ENCODE results near the gene LPAR4. TPM values are rescaled to one million over a fixed set of nuclear protein-coding genes. Genes with fewer than 3 reads are reported as not detected.
"Not testable (repeated sequence)": the region's sequence is repeated elsewhere in the genome, so short reads cannot be mapped to it uniquely, and the experiment has no call there.

Gene LPAR4
- polyA plus RNA-seq, 1 donor (not counting 4 experiments of a cell fraction or from before 2014, with no cell fraction given), result not detected

DNA sequence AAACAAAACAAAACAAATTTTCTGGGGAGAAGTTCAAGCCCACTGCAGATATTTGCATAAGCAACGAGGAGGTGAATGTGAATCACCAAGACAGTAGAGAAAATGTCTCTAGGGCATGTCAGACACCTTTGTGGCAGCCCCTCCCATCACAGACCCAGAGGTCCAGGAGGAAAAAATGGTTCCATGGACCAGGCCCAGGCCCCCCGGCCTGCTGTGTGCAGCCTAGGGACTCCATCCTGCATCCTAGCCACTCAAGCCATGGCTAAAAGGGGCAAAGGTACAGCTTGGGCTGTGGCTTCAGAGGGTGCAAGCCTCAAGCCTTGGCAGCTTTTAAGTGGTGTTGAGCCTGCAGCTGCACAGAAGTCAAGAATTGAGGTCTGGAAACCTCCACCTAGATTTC, 54.0 kb downstream of the LPAR4 start:
- Histone ChIP-seq H3K79me2 (ENCODE audit: control insufficient read depth, insufficient read depth, low read length) (no peaks in the 10 kb centered on the region), H3K4me1 (ENCODE audit: control insufficient read depth, extremely low read depth, insufficient read depth, low read length) (no peaks in the 10 kb centered on the region), H3K27me3 (ENCODE audit: control insufficient read depth, extremely low read depth, insufficient read depth, low read length) (no peaks in the 10 kb centered on the region), H2AFZ (ENCODE audit: control insufficient read depth, low read length) (no peak overlapping the region), H3K9ac (ENCODE audit: control insufficient read depth, extremely low read depth, insufficient read depth, low read length) (no peak overlapping the region), H3K9me3 (ENCODE audit: control insufficient read depth, low read depth, low read length) (no peaks in the 10 kb centered on the region), H3K4me3 (ENCODE audit: control insufficient read depth in 2 of 3, extremely low read depth in 1 of 3, insufficient read depth in 2 of 3, low read depth in 1 of 3, low read length in 3 of 3) (no peak overlapping the region), H3K27ac (ENCODE audit: control insufficient read depth, insufficient read depth, low read length) (no peak overlapping the region), H4K20me1 (ENCODE audit: control insufficient read depth, extremely low read depth, insufficient read depth, low read length) (no peaks in the 10 kb centered on the region), H3K36me3 (ENCODE audit: control insufficient read depth in 2 of 2, extremely low read depth in 1 of 2, insufficient read depth in 2 of 2, low read length in 2 of 2) (no peaks in the 10 kb centered on the region), H3K4me2 (ENCODE audit: control insufficient read depth, extremely low read depth, insufficient read depth, low read depth, low read length) (no peak overlapping the region), H3K9me1 (ENCODE audit: control insufficient read depth, extremely low read depth, insufficient read depth, low read length) (no peaks in the 10 kb centered on the region)
- dilution Hi-C loops (cut with MboI; ENCODE audit: extremely low pct_ligation_motif_present, low sequenced_read_pairs), result no loop called here
- no peak for FAIRE-seq
- TF ChIP-seq, protein P1, sequence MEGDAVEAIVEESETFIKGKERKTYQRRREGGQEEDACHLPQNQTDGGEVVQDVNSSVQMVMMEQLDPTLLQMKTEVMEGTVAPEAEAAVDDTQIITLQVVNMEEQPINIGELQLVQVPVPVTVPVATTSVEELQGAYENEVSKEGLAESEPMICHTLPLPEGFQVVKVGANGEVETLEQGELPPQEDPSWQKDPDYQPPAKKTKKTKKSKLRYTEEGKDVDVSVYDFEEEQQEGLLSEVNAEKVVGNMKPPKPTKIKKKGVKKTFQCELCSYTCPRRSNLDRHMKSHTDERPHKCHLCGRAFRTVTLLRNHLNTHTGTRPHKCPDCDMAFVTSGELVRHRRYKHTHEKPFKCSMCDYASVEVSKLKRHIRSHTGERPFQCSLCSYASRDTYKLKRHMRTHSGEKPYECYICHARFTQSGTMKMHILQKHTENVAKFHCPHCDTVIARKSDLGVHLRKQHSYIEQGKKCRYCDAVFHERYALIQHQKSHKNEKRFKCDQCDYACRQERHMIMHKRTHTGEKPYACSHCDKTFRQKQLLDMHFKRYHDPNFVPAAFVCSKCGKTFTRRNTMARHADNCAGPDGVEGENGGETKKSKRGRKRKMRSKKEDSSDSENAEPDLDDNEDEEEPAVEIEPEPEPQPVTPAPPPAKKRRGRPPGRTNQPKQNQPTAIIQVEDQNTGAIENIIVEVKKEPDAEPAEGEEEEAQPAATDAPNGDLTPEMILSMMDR (optimal IDR thresholded peaks at IDR 0.05 in 1 of 3, IDR thresholded peaks at IDR 0.05 in 1 of 3, conservative IDR thresholded peaks at IDR 0.05 in 1 of 3; ENCODE audit: extremely low read depth in 1 of 3, insufficient read depth in 2 of 3, low read length in 3 of 3), result no peak
- TF ChIP-seq EZH2 (IDR thresholded peaks at IDR 0.05; ENCODE audit: low read length), result no peak
- DNase-seq (ENCODE audit: low read depth, low spot score), result no peak

DNA sequence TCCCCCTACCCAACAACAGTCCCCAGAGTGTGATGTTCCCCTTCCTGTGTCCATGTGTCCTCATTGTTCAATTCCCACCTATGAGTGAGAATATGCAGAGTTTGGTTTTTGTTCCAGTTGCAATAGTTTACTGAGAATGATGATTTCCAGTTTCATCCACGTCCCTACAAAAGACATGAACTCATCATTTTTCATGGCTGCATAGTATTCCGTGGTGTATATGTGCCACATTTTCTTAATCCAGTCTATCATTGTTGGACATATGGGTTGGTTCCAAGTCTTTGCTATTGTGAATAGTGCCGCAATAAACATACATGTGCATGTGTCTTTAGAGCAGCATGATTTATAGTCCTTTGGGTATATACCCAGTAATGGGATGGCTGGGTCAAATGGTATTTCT, 55.0 kb downstream of the LPAR4 start:
- dilution Hi-C loops (cut with MboI; ENCODE audit: extremely low pct_ligation_motif_present, low sequenced_read_pairs); H3K9me1 ChIP-seq (ENCODE audit: control insufficient read depth, extremely low read depth, insufficient read depth, low read length); H3K27ac ChIP-seq (ENCODE audit: control insufficient read depth, insufficient read depth, low read length); H3K4me1 ChIP-seq (ENCODE audit: control insufficient read depth, extremely low read depth, insufficient read depth, low read length); H3K9ac ChIP-seq (ENCODE audit: control insufficient read depth, extremely low read depth, insufficient read depth, low read length); FAIRE-seq; H3K4me2 ChIP-seq (ENCODE audit: control insufficient read depth, extremely low read depth, insufficient read depth, low read depth, low read length); H2AFZ ChIP-seq (ENCODE audit: control insufficient read depth, low read length); DNase-seq (ENCODE audit: low read depth, low spot score); H3K27me3 ChIP-seq (ENCODE audit: control insufficient read depth, extremely low read depth, insufficient read depth, low read length); H3K36me3 ChIP-seq (ENCODE audit: control insufficient read depth in 2 of 2, extremely low read depth in 1 of 2, insufficient read depth in 2 of 2, low read length in 2 of 2); H3K9me3 ChIP-seq (ENCODE audit: control insufficient read depth, low read depth, low read length); H3K79me2 ChIP-seq (ENCODE audit: control insufficient read depth, insufficient read depth, low read length); H3K4me3 ChIP-seq (ENCODE audit: control insufficient read depth in 2 of 3, extremely low read depth in 1 of 3, insufficient read depth in 2 of 3, low read depth in 1 of 3, low read length in 3 of 3); H4K20me1 ChIP-seq (ENCODE audit: control insufficient read depth, extremely low read depth, insufficient read depth, low read length): not testable (repeated sequence)

Other genes with a start within 250 kb of the LPAR4 start
- not detected in 3 replicates for gene RTL3, start 88.4 kb upstream of the LPAR4 start, polyA plus RNA-seq
- 0.21 TPM in 1 of 3 replicates, not detected in the others for gene P2RY10, start 197.7 kb downstream of the LPAR4 start, polyA plus RNA-seq